8988T (cell line): Measurements from ENCODE around the gene ARID1B.

Experiments used
- DNase-seq: peaks from one replicate; pipeline ENCODE4 v3.0.0; 2011

Gene ARID1B

GRCh38 chr6:156794546-156795354 lies 17.6 kb downstream of the ARID1B start:
- DNase-seq: no peak

- DNase-seq: no peak
Measured at GRCh38 chr6:156795825-156796224, 18.6 kb downstream of the ARID1B start.

GRCh38 chr6:156796627-156797026 lies 19.4 kb downstream of the ARID1B start:
- DNase-seq: no peak

- no peak for DNase-seq
Measured at GRCh38 chr6:156797901-156798735, 20.9 kb downstream of the ARID1B start.

GRCh38 chr6:156801712-156802111 lies 24.5 kb downstream of the ARID1B start:
- no peak for DNase-seq

GRCh38 chr6:156803353-156803752 lies 26.2 kb downstream of the ARID1B start:
- no peak for DNase-seq

- no peak for DNase-seq
Measured at GRCh38 chr6:156804402-156804801, 27.2 kb downstream of the ARID1B start.

- DNase-seq: no peak
Measured at GRCh38 chr6:156806155-156806554, 29.0 kb downstream of the ARID1B start.

GRCh38 chr6:156807028-156807427 lies 29.9 kb downstream of the ARID1B start:
- no peak for DNase-seq

GRCh38 chr6:156807795-156808194 lies 30.6 kb downstream of the ARID1B start:
- DNase-seq: no peak

GRCh38 chr6:156808287-156808686 lies 31.1 kb downstream of the ARID1B start:
- no peak for DNase-seq

- no peak for DNase-seq
Measured at GRCh38 chr6:156809034-156809433, 31.9 kb downstream of the ARID1B start.

- no peak for DNase-seq
Measured at GRCh38 chr6:156809446-156810178, 32.4 kb downstream of the ARID1B start.

GRCh38 chr6:156814036-156814581 lies 36.9 kb downstream of the ARID1B start:
- no peak for DNase-seq

- no peak for DNase-seq
Measured at GRCh38 chr6:156816505-156816904, 39.3 kb downstream of the ARID1B start.

GRCh38 chr6:156820089-156820798 lies 43.1 kb downstream of the ARID1B start:
- DNase-seq: no peak

- DNase-seq: no peak
Measured at GRCh38 chr6:156821707-156822106, 44.5 kb downstream of the ARID1B start.

GRCh38 chr6:156822747-156823206 lies 45.6 kb downstream of the ARID1B start:
- DNase-seq: no peak

GRCh38 chr6:156824142-156824541 lies 47.0 kb downstream of the ARID1B start:
- DNase-seq: no peak

- DNase-seq: no peak
Measured at GRCh38 chr6:156825475-156825874, 48.3 kb downstream of the ARID1B start.

- no peak for DNase-seq
Measured at GRCh38 chr6:156826290-156826955, 49.2 kb downstream of the ARID1B start.

GRCh38 chr6:156827382-156827781 lies 50.2 kb downstream of the ARID1B start:
- DNase-seq: no peak
